WTC11 (cell line): Measurements from ENCODE around the gene VEZT. TPM values are rescaled to one million over a fixed set of nuclear protein-coding genes. Genes with fewer than 3 reads are reported as not detected.

Source experiments
- CBFB ChIP-seq: sonication (generic); formaldehyde crosslinking; IDR thresholded peaks from 2 replicates; pipeline ENCODE4 v1.8.1; 2022; ENCODE audit warnings: mild to moderate bottlenecking, low read depth, missing genetic modification reagents
- CTCF ChIP-seq: fragments of 200-600 bp; IDR thresholded peaks from 2 replicates; pipeline ENCODE4 v1.8.0; 2022; ENCODE audit warnings: antibody characterized with exemption
- E2F1 ChIP-seq: sonication (generic); formaldehyde crosslinking; IDR thresholded peaks from 2 replicates; pipeline ENCODE4 v1.8.0; 2022; ENCODE audit warnings: mild to moderate bottlenecking, missing genetic modification reagents
- E2F4 ChIP-seq: sonication (generic); formaldehyde crosslinking; IDR thresholded peaks from 2 replicates; pipeline ENCODE4 v1.8.1; 2022; ENCODE audit warnings: low read depth, mild to moderate bottlenecking, moderate library complexity, missing genetic modification reagents, borderline replicate concordance
- E2F5 ChIP-seq: sonication (generic); formaldehyde crosslinking; IDR thresholded peaks from 2 replicates; pipeline ENCODE4 v1.8.1; 2022; ENCODE audit warnings: mild to moderate bottlenecking, moderate library complexity, missing genetic modification reagents
- ETV6 ChIP-seq: sonication (generic); formaldehyde crosslinking; IDR thresholded peaks from 2 replicates; pipeline ENCODE4 v1.8.1; 2022; ENCODE audit warnings: mild to moderate bottlenecking, missing genetic modification reagents
- FOXK1 ChIP-seq: sonication (generic); formaldehyde crosslinking; IDR thresholded peaks from 2 replicates; pipeline ENCODE4 v1.8.0; 2022; ENCODE audit warnings: mild to moderate bottlenecking, moderate library complexity, missing genetic modification reagents
- FOXP1 ChIP-seq: sonication (generic); formaldehyde crosslinking; IDR thresholded peaks from 2 replicates; pipeline ENCODE4 v1.8.0; 2022; ENCODE audit warnings: missing genetic modification reagents, mild to moderate bottlenecking, moderate library complexity, borderline replicate concordance
- HMGA2 ChIP-seq: fragments of 250-450 bp; sonication (Bioruptor Pico); IDR thresholded peaks from 2 replicates; pipeline ENCODE4 v1.4.0; 2021; ENCODE audit warnings: mild to moderate bottlenecking, moderate library complexity
- IRF2 ChIP-seq: sonication (generic); formaldehyde crosslinking; IDR thresholded peaks from 2 replicates; pipeline ENCODE4 v1.8.0; 2022; ENCODE audit warnings: low read depth, missing genetic modification reagents, borderline replicate concordance
- MLX ChIP-seq: sonication (generic); formaldehyde crosslinking; IDR thresholded peaks from 2 replicates; pipeline ENCODE4 v1.8.1; 2023; ENCODE audit warnings: mild to moderate bottlenecking, missing genetic modification reagents, moderate library complexity
- MXD4 ChIP-seq: fragments of 250-450 bp; sonication (Bioruptor Pico); IDR thresholded peaks from 2 replicates; pipeline ENCODE4 v1.8.0; 2021; ENCODE audit warnings: mild to moderate bottlenecking, moderate library complexity, borderline replicate concordance
- MYBL2 ChIP-seq: sonication (generic); formaldehyde crosslinking; IDR thresholded peaks from 2 replicates; pipeline ENCODE4 v1.8.1; 2023; ENCODE audit warnings: mild to moderate bottlenecking, moderate library complexity, missing genetic modification reagents
- PRDM15 ChIP-seq: sonication (generic); formaldehyde crosslinking; IDR thresholded peaks from 2 replicates; pipeline ENCODE4 v1.8.0; 2022; ENCODE audit warnings: missing genetic modification reagents
- SMAD3 ChIP-seq: sonication (generic); formaldehyde crosslinking; IDR thresholded peaks from 2 replicates; pipeline ENCODE4 v1.8.0; 2022; ENCODE audit warnings: missing genetic modification reagents, mild to moderate bottlenecking, borderline replicate concordance
- SMAD4 ChIP-seq: sonication (generic); formaldehyde crosslinking; IDR thresholded peaks from 2 replicates; pipeline ENCODE4 v1.8.0; 2022; ENCODE audit warnings: mild to moderate bottlenecking, missing genetic modification reagents
- SP1 ChIP-seq: sonication (generic); formaldehyde crosslinking; conservative IDR thresholded peaks from 2 replicates; pipeline ENCODE4 v1.8.1; 2022; ENCODE audit warnings: missing genetic modification reagents
- TCF7 ChIP-seq: sonication (generic); formaldehyde crosslinking; IDR thresholded peaks from 2 replicates; pipeline ENCODE4 v1.8.0; 2022; ENCODE audit warnings: mild to moderate bottlenecking, low read depth, missing genetic modification reagents, moderate library complexity
- TEAD4 ChIP-seq: sonication (generic); formaldehyde crosslinking; IDR thresholded peaks from 2 replicates; pipeline ENCODE4 v1.8.0; 2022; ENCODE audit warnings: mild to moderate bottlenecking, missing genetic modification reagents
- USF1 ChIP-seq: sonication (generic); formaldehyde crosslinking; IDR thresholded peaks from 2 replicates; pipeline ENCODE4 v1.8.0; 2022; ENCODE audit warnings: mild to moderate bottlenecking, missing genetic modification reagents
- ZNF263 ChIP-seq: sonication (generic); formaldehyde crosslinking; IDR thresholded peaks from 2 replicates; pipeline ENCODE4 v1.8.1; 2022; ENCODE audit warnings: low read depth, mild to moderate bottlenecking, moderate library complexity, missing genetic modification reagents
- ZNF281 ChIP-seq: sonication (generic); formaldehyde crosslinking; IDR thresholded peaks from 2 replicates; pipeline ENCODE4 v1.8.0; 2023; ENCODE audit warnings: mild to moderate bottlenecking, missing genetic modification reagents
- ZNF317 ChIP-seq: sonication (generic); formaldehyde crosslinking; IDR thresholded peaks from 2 replicates; pipeline ENCODE4 v1.8.1; 2023; ENCODE audit warnings: low read depth, mild to moderate bottlenecking, moderate library complexity, missing genetic modification reagents, borderline replicate concordance
- ZSCAN18 ChIP-seq: fragments of 250-450 bp; sonication (Bioruptor Pico); IDR thresholded peaks from 2 replicates; pipeline ENCODE4 v2.1.2; 2022; ENCODE audit warnings: mild to moderate bottlenecking, moderate library complexity
- total RNA-seq: library from RNA; stranded (reverse); gene quantifications from 3 replicates; pipeline ENCODE4 v1.2.3, GENCODE V29; 2021

VEZT gene
- total RNA-seq, 1 experiment from 2014 or later: 54.5 TPM

GRCh38 chr12:95216711-95217376 lies 763 bp upstream of the VEZT start (continued):
- TF ChIP-seq E2F4 (CRISPR knock-in tag) (no peak), MXD4 (CRISPR knock-in tag) (no peak), TCF7 (CRISPR knock-in tag) (no peak), SMAD4 (no peak), MLX (CRISPR knock-in tag) (no peak), HMGA2 (CRISPR knock-in tag) (no peak), SP1 (CRISPR knock-in tag) (no peak), ZNF263 (CRISPR knock-in tag) (no peak), TEAD4 (CRISPR knock-in tag) (no peak), MYBL2 (CRISPR knock-in tag) (0 out of 2 replicates have a peak, but pooled peaks have one; percentile 9), ZNF281 (CRISPR knock-in tag) (no peak), CTCF (no peak), USF1 (no peak), CBFB (no peak), PRDM15 (no peak), FOXP1 (CRISPR knock-in tag) (no peak), ZNF317 (no peak), SMAD3 (no peak), E2F5 (CRISPR knock-in tag) (no peak), IRF2 (CRISPR knock-in tag) (no peak), ETV6 (CRISPR knock-in tag) (0 out of 2 replicates have a peak, but pooled peaks have one; percentile 71), E2F1 (CRISPR knock-in tag) (no peak), ZSCAN18 (CRISPR knock-in tag) (no peak), FOXK1 (CRISPR knock-in tag) (no peak; the same call in 1 of the 2 replicates)
